Islet precursor cell (in vitro differentiated cells): ENCODE measurements around the gene CCDC85A.

Source experiments
- DNase-seq: peaks from one replicate; pipeline ENCODE4 v3.0.0-alpha.2; 2018

CCDC85A gene

GRCh38 chr2:56376699-56377665 is 193.2 kb downstream of the CCDC85A start:
- DNase-seq: no peak

DNA sequence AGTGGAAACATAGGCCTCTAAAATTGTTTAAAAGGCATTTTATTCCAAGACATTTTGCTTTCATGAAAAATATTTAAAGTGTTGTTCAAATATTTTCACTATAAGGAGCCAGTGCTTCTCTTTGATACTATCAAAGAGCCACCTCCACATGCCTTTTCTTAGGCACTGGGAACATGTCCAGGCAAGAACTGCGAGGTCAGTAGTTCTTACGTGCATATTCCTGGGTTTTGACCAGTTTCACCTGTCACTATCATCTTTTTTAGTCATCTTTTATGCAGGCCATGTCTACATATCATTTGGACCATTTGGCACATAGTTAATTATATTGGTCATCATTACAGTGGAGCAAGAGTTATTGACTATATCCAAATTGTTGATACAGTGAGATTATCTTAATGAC is 195.3 kb downstream of the CCDC85A start:
- no peak for DNase-seq

DNA sequence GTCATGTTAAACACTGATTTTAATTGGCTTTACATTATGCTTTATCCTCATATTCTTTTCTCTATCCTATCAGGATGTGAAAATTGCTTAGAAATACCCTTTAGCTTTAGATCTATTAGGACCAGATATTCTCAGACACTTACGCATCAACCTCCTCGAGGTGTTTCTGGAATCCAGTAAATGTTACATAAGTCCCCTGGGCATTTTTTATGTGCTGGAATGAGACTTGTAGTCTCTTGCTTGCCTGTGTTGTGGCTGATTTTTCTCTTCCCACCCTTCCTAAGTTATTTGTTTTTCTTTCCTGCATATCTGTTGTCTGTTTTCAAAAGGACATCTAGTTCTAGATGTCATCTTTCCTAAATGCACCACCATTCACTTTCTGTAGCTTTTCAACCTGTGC is 197.1 kb downstream of the CCDC85A start:
- no peak for DNase-seq

DNA sequence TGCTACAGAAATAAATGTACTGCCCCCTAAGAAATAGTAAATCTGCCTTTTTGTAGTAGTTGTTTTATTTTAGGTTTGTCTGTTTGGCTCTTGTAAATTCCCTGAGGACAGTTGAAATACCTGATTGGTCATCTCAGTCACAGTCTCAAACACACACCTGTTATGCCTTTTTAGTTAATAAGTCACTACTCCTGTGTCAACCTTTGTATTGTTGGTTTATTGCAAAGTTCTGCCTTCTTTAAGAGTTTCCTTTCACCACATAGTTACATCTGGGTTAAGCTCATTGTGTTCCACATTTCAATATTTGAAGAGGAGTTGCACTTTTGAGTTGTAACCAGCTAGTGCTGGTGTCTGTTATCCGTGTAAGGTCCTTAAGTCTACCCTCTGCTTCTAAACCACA is 198.7 kb downstream of the CCDC85A start:
- DNase-seq: no peak

DNA sequence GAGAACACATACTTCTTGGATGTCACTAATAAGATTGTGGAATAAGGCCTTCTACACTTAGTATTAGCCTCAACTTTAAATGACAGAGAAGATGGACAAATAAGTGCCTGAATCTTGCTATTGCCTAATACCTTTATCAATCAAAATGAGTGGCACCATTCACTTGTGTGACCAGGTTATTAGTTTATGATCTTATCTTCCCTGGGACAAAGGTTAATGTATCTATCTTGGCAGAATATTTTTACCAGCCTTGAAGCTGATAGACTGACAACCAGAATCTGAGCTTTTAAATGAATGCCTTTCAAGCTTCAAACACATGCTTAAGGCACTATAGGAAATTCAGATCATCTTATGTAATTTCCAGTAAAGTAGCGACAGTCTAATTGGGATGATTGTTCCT is 202.9 kb downstream of the CCDC85A start:
- no peak for DNase-seq

- DNase-seq: no peak
Observed at GRCh38 chr2:56390644-56391043, 206.9 kb downstream of the CCDC85A start.

DNA sequence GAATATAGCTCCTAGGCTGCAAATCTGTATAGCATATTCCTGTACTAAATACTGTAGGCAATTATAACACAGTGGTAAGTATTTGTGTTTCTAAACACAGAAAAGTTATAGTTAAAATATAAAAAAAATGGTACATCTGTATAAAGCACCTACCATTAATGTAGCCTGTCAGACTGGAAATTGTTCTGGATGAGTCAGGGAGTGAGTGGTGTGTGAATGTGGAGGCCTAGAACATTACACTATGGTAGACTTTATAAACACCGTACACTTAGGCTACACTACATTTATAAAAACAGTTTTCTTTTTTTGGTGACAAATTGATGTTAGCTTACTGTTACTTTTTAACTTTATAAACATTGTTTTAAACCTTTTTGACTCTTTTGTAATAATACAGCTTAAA is 226.3 kb downstream of the CCDC85A start:
- no peak for DNase-seq

DNA sequence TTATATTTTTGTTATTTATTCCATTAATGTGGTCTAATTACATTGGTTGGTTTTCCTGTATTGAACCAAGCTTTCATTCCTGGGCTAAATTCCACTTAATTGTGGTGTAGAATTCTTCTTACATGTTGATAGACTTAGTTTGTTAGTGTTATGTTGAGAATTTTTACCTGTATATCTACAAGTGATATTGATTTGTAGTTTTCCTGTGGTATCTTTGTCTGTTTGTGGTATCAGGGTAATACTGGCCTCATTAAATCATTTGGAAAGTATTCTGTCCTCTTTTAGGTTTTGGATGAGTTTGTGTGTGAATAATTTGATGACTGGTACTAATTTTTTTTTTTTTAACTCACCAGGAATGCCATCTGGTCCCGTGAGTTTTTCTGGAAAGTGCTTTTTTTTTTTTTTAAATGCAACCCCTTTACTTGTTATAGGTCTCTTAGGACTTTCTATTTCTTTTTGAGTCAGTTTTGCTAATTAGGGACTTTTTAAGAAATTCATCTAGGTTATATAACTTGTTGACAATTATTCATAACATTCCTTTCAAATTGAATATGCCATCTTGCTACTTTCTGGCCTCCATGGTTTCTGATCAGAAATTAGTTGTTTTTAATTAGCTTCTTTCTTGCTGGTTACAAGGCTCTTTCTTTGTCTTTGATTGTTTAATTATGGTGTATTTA is 232.8 kb downstream of the CCDC85A start:
- DNase-seq: no peak
